ENCODE results near the gene SESN3. TPM values are rescaled to one million over a fixed set of nuclear protein-coding genes. Genes with fewer than 3 reads are reported as not detected.

The SESN3 gene
- total RNA-seq, 1 experiment from 2014 or later: 34.9 TPM

DNA sequence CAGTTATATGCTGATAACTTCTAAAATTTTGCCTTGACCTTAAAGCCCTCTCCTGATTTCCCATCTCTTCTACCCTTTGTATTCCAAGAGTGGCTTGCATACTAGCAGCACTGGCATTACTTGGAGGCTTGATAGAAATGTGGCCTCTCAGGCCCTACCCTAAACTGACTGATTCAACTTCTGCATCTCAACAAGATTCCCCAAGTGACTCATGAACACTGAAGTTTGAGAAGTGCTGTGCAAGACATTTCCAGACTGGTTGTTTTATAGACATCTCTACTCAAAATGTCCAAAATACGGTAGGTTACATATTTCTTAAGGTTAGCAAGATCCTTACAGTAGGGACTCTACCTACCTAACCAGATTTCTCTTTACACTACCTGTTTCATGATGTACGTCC lies 48.6 kb downstream of the SESN3 start (continued):
- TF ChIP-seq, protein P1, sequence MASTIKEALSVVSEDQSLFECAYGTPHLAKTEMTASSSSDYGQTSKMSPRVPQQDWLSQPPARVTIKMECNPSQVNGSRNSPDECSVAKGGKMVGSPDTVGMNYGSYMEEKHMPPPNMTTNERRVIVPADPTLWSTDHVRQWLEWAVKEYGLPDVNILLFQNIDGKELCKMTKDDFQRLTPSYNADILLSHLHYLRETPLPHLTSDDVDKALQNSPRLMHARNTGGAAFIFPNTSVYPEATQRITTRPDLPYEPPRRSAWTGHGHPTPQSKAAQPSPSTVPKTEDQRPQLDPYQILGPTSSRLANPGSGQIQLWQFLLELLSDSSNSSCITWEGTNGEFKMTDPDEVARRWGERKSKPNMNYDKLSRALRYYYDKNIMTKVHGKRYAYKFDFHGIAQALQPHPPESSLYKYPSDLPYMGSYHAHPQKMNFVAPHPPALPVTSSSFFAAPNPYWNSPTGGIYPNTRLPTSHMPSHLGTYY (CRISPR knock-in tag; IDR thresholded peaks at IDR 0.05): no peak
- TF ChIP-seq, protein P2, sequence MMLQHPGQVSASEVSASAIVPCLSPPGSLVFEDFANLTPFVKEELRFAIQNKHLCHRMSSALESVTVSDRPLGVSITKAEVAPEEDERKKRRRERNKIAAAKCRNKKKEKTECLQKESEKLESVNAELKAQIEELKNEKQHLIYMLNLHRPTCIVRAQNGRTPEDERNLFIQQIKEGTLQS (CRISPR knock-in tag; conservative IDR thresholded peaks at IDR 0.05): no peak
- TF ChIP-seq, protein P3, sequence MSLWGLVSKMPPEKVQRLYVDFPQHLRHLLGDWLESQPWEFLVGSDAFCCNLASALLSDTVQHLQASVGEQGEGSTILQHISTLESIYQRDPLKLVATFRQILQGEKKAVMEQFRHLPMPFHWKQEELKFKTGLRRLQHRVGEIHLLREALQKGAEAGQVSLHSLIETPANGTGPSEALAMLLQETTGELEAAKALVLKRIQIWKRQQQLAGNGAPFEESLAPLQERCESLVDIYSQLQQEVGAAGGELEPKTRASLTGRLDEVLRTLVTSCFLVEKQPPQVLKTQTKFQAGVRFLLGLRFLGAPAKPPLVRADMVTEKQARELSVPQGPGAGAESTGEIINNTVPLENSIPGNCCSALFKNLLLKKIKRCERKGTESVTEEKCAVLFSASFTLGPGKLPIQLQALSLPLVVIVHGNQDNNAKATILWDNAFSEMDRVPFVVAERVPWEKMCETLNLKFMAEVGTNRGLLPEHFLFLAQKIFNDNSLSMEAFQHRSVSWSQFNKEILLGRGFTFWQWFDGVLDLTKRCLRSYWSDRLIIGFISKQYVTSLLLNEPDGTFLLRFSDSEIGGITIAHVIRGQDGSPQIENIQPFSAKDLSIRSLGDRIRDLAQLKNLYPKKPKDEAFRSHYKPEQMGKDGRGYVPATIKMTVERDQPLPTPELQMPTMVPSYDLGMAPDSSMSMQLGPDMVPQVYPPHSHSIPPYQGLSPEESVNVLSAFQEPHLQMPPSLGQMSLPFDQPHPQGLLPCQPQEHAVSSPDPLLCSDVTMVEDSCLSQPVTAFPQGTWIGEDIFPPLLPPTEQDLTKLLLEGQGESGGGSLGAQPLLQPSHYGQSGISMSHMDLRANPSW (CRISPR knock-in tag; conservative IDR thresholded peaks at IDR 0.05; ENCODE audit: low read depth): no peak
- TF ChIP-seq, protein P4, sequence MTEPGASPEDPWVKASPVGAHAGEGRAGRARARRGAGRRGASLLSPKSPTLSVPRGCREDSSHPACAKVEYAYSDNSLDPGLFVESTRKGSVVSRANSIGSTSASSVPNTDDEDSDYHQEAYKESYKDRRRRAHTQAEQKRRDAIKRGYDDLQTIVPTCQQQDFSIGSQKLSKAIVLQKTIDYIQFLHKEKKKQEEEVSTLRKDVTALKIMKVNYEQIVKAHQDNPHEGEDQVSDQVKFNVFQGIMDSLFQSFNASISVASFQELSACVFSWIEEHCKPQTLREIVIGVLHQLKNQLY (CRISPR knock-in tag; IDR thresholded peaks at IDR 0.05): no peak

DNA sequence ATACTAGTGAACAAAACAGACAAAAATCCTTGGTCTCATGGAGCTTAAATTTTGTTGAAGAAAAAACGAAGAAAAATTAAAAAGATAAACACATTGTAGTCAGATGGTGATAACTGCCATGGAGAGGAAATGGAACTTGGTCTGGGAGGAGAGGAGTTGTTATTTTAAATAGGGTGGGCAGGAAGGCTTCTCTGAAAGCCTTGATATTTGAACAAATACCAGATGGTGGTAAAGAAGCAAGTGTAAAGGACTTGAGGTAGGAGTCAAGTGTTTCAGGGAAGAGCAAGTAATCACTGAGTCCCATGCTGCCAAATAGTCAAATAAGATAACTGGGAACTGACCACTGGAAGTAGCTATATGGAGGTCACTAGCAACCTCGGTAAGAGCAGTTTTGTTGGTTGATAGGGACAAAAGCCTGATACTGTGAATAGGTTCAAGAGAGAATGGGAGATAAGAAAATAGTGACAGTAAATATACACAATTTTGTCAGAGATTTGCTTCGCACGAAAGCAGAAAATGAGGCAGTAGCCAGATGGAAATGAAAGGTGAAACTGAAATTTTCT lies 55.1 kb downstream of the SESN3 start:
- Mint-ChIP-seq H3K27me3 (ENCODE audit: low read depth) (no peaks in the 10 kb centered on the region), H3K4me1 (peaks cover 6% of the 10 kb centered on the region; the same call in 1 of the 2 replicates), H3K36me3 (peaks cover 16% of the 10 kb centered on the region), H3K4me3 (no peak overlapping the region), H3K27ac (peak overlapping the region; percentile 19; the same call in 1 of the 2 replicates), H3K9me3 (no peaks in the 10 kb centered on the region)
- DNase-seq (ENCODE audit: low spot score) (no peak), ATAC-seq (no peak)
- CTCF ChIA-PET: no interaction called here
- POLR2A ChIA-PET: no interaction called here
- no peak for TF ChIP-seq EMX1 (CRISPR knock-in tag; IDR thresholded peaks at IDR 0.05)
- TF ChIP-seq, protein P5, sequence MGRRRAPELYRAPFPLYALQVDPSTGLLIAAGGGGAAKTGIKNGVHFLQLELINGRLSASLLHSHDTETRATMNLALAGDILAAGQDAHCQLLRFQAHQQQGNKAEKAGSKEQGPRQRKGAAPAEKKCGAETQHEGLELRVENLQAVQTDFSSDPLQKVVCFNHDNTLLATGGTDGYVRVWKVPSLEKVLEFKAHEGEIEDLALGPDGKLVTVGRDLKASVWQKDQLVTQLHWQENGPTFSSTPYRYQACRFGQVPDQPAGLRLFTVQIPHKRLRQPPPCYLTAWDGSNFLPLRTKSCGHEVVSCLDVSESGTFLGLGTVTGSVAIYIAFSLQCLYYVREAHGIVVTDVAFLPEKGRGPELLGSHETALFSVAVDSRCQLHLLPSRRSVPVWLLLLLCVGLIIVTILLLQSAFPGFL (CRISPR knock-in tag; IDR thresholded peaks at IDR 0.05; ENCODE audit: borderline replicate concordance): no peak
- TF ChIP-seq ZNF219 (CRISPR knock-in tag; IDR thresholded peaks at IDR 0.05; ENCODE audit: borderline replicate concordance): no peak
- TF ChIP-seq ZNF138 (CRISPR knock-in tag; conservative IDR thresholded peaks at IDR 0.05): no peak
- TF ChIP-seq, protein P6, sequence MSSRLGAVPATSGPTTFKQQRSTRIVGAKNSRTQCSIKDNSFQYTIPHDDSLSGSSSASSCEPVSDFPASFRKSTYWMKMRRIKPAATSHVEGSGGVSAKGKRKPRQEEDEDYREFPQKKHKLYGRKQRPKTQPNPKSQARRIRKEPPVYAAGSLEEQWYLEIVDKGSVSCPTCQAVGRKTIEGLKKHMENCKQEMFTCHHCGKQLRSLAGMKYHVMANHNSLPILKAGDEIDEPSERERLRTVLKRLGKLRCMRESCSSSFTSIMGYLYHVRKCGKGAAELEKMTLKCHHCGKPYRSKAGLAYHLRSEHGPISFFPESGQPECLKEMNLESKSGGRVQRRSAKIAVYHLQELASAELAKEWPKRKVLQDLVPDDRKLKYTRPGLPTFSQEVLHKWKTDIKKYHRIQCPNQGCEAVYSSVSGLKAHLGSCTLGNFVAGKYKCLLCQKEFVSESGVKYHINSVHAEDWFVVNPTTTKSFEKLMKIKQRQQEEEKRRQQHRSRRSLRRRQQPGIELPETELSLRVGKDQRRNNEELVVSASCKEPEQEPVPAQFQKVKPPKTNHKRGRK (CRISPR knock-in tag; IDR thresholded peaks at IDR 0.05; ENCODE audit: borderline replicate concordance): no peak
- TF ChIP-seq NR2C2 (CRISPR knock-in tag; IDR thresholded peaks at IDR 0.05): no peak
- no peak for TF ChIP-seq JUN (CRISPR knock-in tag; IDR thresholded peaks at IDR 0.05)
- TF ChIP-seq SMAD3 (CRISPR knock-in tag; IDR thresholded peaks at IDR 0.05; ENCODE audit: borderline replicate concordance): no peak
- no peak for TF ChIP-seq MXD4 (CRISPR knock-in tag; IDR thresholded peaks at IDR 0.05; ENCODE audit: borderline replicate concordance)

DNA sequence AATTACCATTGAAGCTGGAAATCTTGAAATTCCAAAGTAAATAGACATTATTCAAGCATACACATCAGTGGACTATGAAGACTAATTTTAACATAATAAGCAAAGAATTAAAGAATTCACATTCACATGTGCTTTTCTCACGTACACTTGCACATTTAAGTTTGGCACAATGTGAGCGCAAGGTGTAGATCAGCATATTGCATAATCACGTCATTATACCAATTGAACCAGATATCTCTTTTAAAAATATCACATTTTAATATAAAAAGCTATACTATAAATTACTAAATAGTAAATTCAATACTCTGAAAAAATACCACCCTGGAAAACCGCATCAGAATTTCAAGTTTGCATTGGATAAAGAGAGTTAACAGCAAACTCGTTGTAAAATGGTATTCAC lies 60.7 kb downstream of the SESN3 start:
- Mint-ChIP-seq H3K4me1 (peaks cover 30% of the 10 kb centered on the region), H3K4me3 (no peak overlapping the region), H3K9me3 (no peaks in the 10 kb centered on the region), H3K27me3 (ENCODE audit: low read depth) (no peaks in the 10 kb centered on the region), H3K27ac (no peak overlapping the region), H3K36me3 (no peaks in the 10 kb centered on the region)
- POLR2A ChIA-PET: no interaction called here
- no peak for ATAC-seq
- TF ChIP-seq, protein P7, sequence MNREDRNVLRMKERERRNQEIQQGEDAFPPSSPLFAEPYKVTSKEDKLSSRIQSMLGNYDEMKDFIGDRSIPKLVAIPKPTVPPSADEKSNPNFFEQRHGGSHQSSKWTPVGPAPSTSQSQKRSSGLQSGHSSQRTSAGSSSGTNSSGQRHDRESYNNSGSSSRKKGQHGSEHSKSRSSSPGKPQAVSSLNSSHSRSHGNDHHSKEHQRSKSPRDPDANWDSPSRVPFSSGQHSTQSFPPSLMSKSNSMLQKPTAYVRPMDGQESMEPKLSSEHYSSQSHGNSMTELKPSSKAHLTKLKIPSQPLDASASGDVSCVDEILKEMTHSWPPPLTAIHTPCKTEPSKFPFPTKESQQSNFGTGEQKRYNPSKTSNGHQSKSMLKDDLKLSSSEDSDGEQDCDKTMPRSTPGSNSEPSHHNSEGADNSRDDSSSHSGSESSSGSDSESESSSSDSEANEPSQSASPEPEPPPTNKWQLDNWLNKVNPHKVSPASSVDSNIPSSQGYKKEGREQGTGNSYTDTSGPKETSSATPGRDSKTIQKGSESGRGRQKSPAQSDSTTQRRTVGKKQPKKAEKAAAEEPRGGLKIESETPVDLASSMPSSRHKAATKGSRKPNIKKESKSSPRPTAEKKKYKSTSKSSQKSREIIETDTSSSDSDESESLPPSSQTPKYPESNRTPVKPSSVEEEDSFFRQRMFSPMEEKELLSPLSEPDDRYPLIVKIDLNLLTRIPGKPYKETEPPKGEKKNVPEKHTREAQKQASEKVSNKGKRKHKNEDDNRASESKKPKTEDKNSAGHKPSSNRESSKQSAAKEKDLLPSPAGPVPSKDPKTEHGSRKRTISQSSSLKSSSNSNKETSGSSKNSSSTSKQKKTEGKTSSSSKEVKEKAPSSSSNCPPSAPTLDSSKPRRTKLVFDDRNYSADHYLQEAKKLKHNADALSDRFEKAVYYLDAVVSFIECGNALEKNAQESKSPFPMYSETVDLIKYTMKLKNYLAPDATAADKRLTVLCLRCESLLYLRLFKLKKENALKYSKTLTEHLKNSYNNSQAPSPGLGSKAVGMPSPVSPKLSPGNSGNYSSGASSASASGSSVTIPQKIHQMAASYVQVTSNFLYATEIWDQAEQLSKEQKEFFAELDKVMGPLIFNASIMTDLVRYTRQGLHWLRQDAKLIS (CRISPR knock-in tag; IDR thresholded peaks at IDR 0.05; ENCODE audit: borderline replicate concordance): no peak
- no peak for TF ChIP-seq ZNF219 (CRISPR knock-in tag; IDR thresholded peaks at IDR 0.05; ENCODE audit: borderline replicate concordance)
- no peak for TF ChIP-seq ETV6 (CRISPR knock-in tag; IDR thresholded peaks at IDR 0.05)
- TF ChIP-seq RORB (CRISPR knock-in tag; IDR thresholded peaks at IDR 0.05): no peak
- TF ChIP-seq, protein P8, sequence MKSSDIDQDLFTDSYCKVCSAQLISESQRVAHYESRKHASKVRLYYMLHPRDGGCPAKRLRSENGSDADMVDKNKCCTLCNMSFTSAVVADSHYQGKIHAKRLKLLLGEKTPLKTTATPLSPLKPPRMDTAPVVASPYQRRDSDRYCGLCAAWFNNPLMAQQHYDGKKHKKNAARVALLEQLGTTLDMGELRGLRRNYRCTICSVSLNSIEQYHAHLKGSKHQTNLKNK (CRISPR knock-in tag; IDR thresholded peaks at IDR 0.05): no peak
- CTCF ChIA-PET: no interaction called here
- DNase-seq (ENCODE audit: low spot score): no peak

All from WTC11 (cell line).